CD8-positive, alpha-beta memory T cell (primary cell): ENCODE results near the gene FGF8. TPM values are rescaled to one million over a fixed set of nuclear protein-coding genes. Genes with fewer than 3 reads are reported as not detected.

Source experiments
- CTCF ChIA-PET: fragments of 350-600 bp; sonication (Branson Sonifier 250); formaldehyde crosslinking; loops from one replicate; lab custom pipeline; 2021; ENCODE audit warnings: antibody characterized with exemption; lab: Charles Lee
- POLR2A ChIA-PET: fragments of 350-600 bp; sonication (Branson Sonifier 250); formaldehyde crosslinking; loops from one replicate; lab custom pipeline; 2021; ENCODE audit warnings: antibody characterized with exemption; lab: Charles Lee
- DNase-seq, 5 donors: peaks; one replicate each; pipeline versions ENCODE4 v3.0.0 to v3.0.0-alpha.2; 2020 to 2022; ENCODE audit warnings: mixed read lengths in 1 of 5
- H3K27ac ChIP-seq: one replicate; pipeline ENCODE4 v1.7.0; 2013; ENCODE audit warnings: low read depth, mild to moderate bottlenecking, low read length, moderate library complexity
- H3K27me3 ChIP-seq: 2 replicates; pipeline ENCODE4 v1.7.0; 2013; ENCODE audit warnings: low read length, mild to moderate bottlenecking; ENCODE audit not compliant: insufficient read depth, poor library complexity, severe bottlenecking
- H3K36me3 ChIP-seq: 2 replicates; pipeline ENCODE4 v1.7.0; 2013; ENCODE audit warnings: mild to moderate bottlenecking, low read length, moderate library complexity; ENCODE audit not compliant: insufficient read depth
- H3K4me1 ChIP-seq: 2 replicates; pipeline ENCODE4 v1.7.0; 2013; ENCODE audit warnings: mild to moderate bottlenecking, low read length, moderate library complexity; ENCODE audit not compliant: insufficient read depth
- H3K4me3 ChIP-seq: 2 replicates; pipeline ENCODE4 v1.7.0; 2013; ENCODE audit warnings: mild to moderate bottlenecking, low read length
- H3K9me3 ChIP-seq: 2 replicates; pipeline ENCODE4 v1.7.0; 2013; ENCODE audit warnings: mild to moderate bottlenecking, low read length
- H3K27ac Mint-ChIP-seq, 8 donors: one replicate each; pipeline ENCODE4 v1.8.0; 2020 to 2021; ENCODE audit warnings: mixed read lengths in 8 of 8, mild to moderate bottlenecking in 6 of 8, inconsistent platforms in 3 of 8, moderate library complexity in 3 of 8
- H3K27me3 Mint-ChIP-seq, 2 donors: one replicate each; pipeline ENCODE4 v1.8.0; 2020 to 2021; ENCODE audit warnings: mixed read lengths in 2 of 2, mild to moderate bottlenecking in 1 of 2, moderate library complexity in 1 of 2
- H3K36me3 Mint-ChIP-seq, 3 donors: one replicate each; pipeline ENCODE4 v1.8.0; 2020 to 2021; ENCODE audit warnings: mixed read lengths in 3 of 3, inconsistent platforms in 1 of 3, mild to moderate bottlenecking in 1 of 3
- H3K4me1 Mint-ChIP-seq, 3 donors: one replicate each; pipeline ENCODE4 v1.8.0; 2020 to 2021; ENCODE audit warnings: mixed read lengths in 3 of 3, inconsistent platforms in 1 of 3, mild to moderate bottlenecking in 1 of 3
- H3K4me3 Mint-ChIP-seq, 7 donors: one replicate each; pipeline ENCODE4 v1.8.0; 2020 to 2021; ENCODE audit warnings: mixed read lengths in 7 of 7, mild to moderate bottlenecking in 6 of 7, moderate library complexity in 4 of 7, inconsistent platforms in 2 of 7
- H3K9me3 Mint-ChIP-seq, 5 donors: one replicate each; pipeline ENCODE4 v1.8.0; 2020 to 2022; ENCODE audit warnings: mixed read lengths in 5 of 5, mild to moderate bottlenecking in 3 of 5, moderate library complexity in 2 of 5, inconsistent platforms in 1 of 5
- polyA plus RNA-seq: library from polyadenylated mRNA; unstranded; fragments of 300-500 nt; fragmentation: Illumina TruSeq; gene quantifications from one replicate; pipeline ENCODE4 v1.2.3, GENCODE V29; 2021
- total RNA-seq, 2 experiments: library from RNA; stranded (reverse); gene quantifications; one replicate each; pipeline ENCODE4 v1.2.3, GENCODE V29; 2021

FGF8 gene
- total and polyA plus RNA-seq, 3 experiments from 2014 or later: not detected

GRCh38 chr10:101771380-101771779 lies 4.5 kb downstream of the FGF8 start:
- Mint-ChIP-seq H3K9me3 (no peaks in the 10 kb centered on the region), H3K27ac (peak overlapping the region in 1 of 8 donors; percentile 64), H3K36me3 (no peaks in the 10 kb centered on the region), H3K27me3 (peaks cover 38 to 55% of the 10 kb centered on the region in 2 donors), H3K4me3 (peak overlapping the region in 1 of 7 donors; percentile 10), H3K4me1 (peaks cover 12 to 22% (median 18%) of the 10 kb centered on the region in 3 donors)
- no peaks in the 10 kb centered on the region for H3K36me3 ChIP-seq
- peaks cover 31% of the 10 kb centered on the region for H3K27me3 ChIP-seq
- ChIA-PET POLR2A (no interaction called here), CTCF (interaction anchor here (6.1 kb wide), 1 partner anchor 10 kb away, joined by 27 read pairs; no protein-coding TSS in a partner anchor)
- H3K27ac ChIP-seq: no peak overlapping the region
- peaks cover 10% of the 10 kb centered on the region for H3K4me1 ChIP-seq
- no peak for DNase-seq
- no peaks in the 10 kb centered on the region for H3K9me3 ChIP-seq
- H3K4me3 ChIP-seq: no peak overlapping the region

- CTCF ChIA-PET: interaction anchor here (6.1 kb wide), 1 partner anchor 11 kb away, joined by 27 read pairs; no protein-coding TSS in a partner anchor
- peaks cover 12 to 22% (median 18%) of the 10 kb centered on the region in 3 donors for H3K4me1 Mint-ChIP-seq
- no peak overlapping the region for H3K27ac Mint-ChIP-seq
- peaks cover 38 to 57% of the 10 kb centered on the region in 2 donors for H3K27me3 Mint-ChIP-seq
- Histone ChIP-seq H3K4me3 (no peak overlapping the region), H3K9me3 (no peaks in the 10 kb centered on the region), H3K27me3 (peaks cover 31% of the 10 kb centered on the region), H3K4me1 (peaks cover 10% of the 10 kb centered on the region), H3K36me3 (no peaks in the 10 kb centered on the region), H3K27ac (no peak overlapping the region)
- H3K36me3 Mint-ChIP-seq: no peaks in the 10 kb centered on the region
- no peak overlapping the region for H3K4me3 Mint-ChIP-seq
- POLR2A ChIA-PET: interaction anchor here (0.6 kb wide), 1 partner anchor 430 kb away, joined by 3 read pairs; no protein-coding TSS in a partner anchor
- no peak for DNase-seq
- no peaks in the 10 kb centered on the region for H3K9me3 Mint-ChIP-seq
Observed at GRCh38 chr10:101770331-101771215, 5.3 kb downstream of the FGF8 start.

- no peaks in the 10 kb centered on the region for H3K36me3 Mint-ChIP-seq
- ChIA-PET CTCF (interaction anchor here (6.1 kb wide), 1 partner anchor 12 kb away, joined by 27 read pairs; no protein-coding TSS in a partner anchor), POLR2A (interaction anchor here (0.6 kb wide), 1 partner anchor 429 kb away, joined by 3 read pairs; no protein-coding TSS in a partner anchor)
- H3K27ac Mint-ChIP-seq: peak overlapping the region in 1 of 8 donors; percentile 51
- Histone ChIP-seq H3K36me3 (no peaks in the 10 kb centered on the region), H3K4me1 (peaks cover 1% of the 10 kb centered on the region), H3K27me3 (peaks cover 23% of the 10 kb centered on the region), H3K27ac (no peak overlapping the region), H3K9me3 (no peaks in the 10 kb centered on the region), H3K4me3 (no peak overlapping the region)
- H3K9me3 Mint-ChIP-seq: no peaks in the 10 kb centered on the region
- no peak for DNase-seq
- peaks cover 10 to 16% (median 15%) of the 10 kb centered on the region in 3 donors for H3K4me1 Mint-ChIP-seq
- no peak overlapping the region for H3K4me3 Mint-ChIP-seq
- peaks cover 38 to 53% of the 10 kb centered on the region in 2 donors for H3K27me3 Mint-ChIP-seq
Observed at GRCh38 chr10:101769541-101770180, 6.3 kb downstream of the FGF8 start.

- H3K27me3 Mint-ChIP-seq: peaks cover 29 to 47% of the 10 kb centered on the region in 2 donors
- H3K27me3 ChIP-seq: peaks cover 14% of the 10 kb centered on the region
- peak overlapping the region in 1 of 8 donors; percentile 17 for H3K27ac Mint-ChIP-seq
Observed at GRCh38 chr10:101768791-101769170, 7.1 kb downstream of the FGF8 start.

GRCh38 chr10:101767966-101768790 lies 7.7 kb downstream of the FGF8 start:
- Mint-ChIP-seq H3K4me3 (no peak overlapping the region), H3K27me3 (peaks cover 23 to 42% of the 10 kb centered on the region in 2 donors), H3K36me3 (no peaks in the 10 kb centered on the region), H3K9me3 (no peaks in the 10 kb centered on the region), H3K4me1 (peaks cover 0 to under 1% (median under 1%) of the 10 kb centered on the region in 3 donors), H3K27ac (peak overlapping the region in 1 of 8 donors; percentile 17)
- H3K36me3 ChIP-seq: no peaks in the 10 kb centered on the region
- peaks cover 9% of the 10 kb centered on the region for H3K27me3 ChIP-seq
- H3K9me3 ChIP-seq: no peaks in the 10 kb centered on the region
- ChIA-PET CTCF (interaction anchor here (1.1 to 6.1 kb wide), 2 partner anchors 13 to 554 kb away, joined by 4 to 27 read pairs; no protein-coding TSS in a partner anchor), POLR2A (interaction anchor here (0.7 kb wide), 1 partner anchor 14 kb away, joined by 3 read pairs; no protein-coding TSS in a partner anchor)
- no peaks in the 10 kb centered on the region for H3K4me1 ChIP-seq
- no peak overlapping the region for H3K4me3 ChIP-seq
- H3K27ac ChIP-seq: no peak overlapping the region
- DNase-seq: no peak

More at GRCh38 chr10:101768791-101769170, 7.1 kb downstream of the FGF8 start:
- CTCF ChIA-PET: interaction anchor here (6.1 kb wide), 1 partner anchor 12 kb away, joined by 27 read pairs; no protein-coding TSS in a partner anchor
- H3K4me1 ChIP-seq: no peaks in the 10 kb centered on the region
- POLR2A ChIA-PET: no interaction called here
- H3K4me1 Mint-ChIP-seq: peaks cover 5 to 7% (median 6%) of the 10 kb centered on the region in 3 donors
- H3K36me3 Mint-ChIP-seq: no peaks in the 10 kb centered on the region
- no peak for DNase-seq
- no peak overlapping the region for H3K4me3 Mint-ChIP-seq
- H3K27ac ChIP-seq: no peak overlapping the region
- no peaks in the 10 kb centered on the region for H3K9me3 Mint-ChIP-seq
- H3K9me3 ChIP-seq: no peaks in the 10 kb centered on the region
- no peaks in the 10 kb centered on the region for H3K36me3 ChIP-seq
- no peak overlapping the region for H3K4me3 ChIP-seq

GRCh38 chr10:101767600-101767945 lies 8.3 kb downstream of the FGF8 start:
- Mint-ChIP-seq H3K4me3 (no peak overlapping the region), H3K9me3 (no peaks in the 10 kb centered on the region), H3K36me3 (no peaks in the 10 kb centered on the region), H3K27me3 (peaks cover 20 to 37% of the 10 kb centered on the region in 2 donors), H3K4me1 (no peaks in the 10 kb centered on the region), H3K27ac (peak overlapping the region in 1 of 8 donors; percentile 24)
- H3K27me3 ChIP-seq: peaks cover 3% of the 10 kb centered on the region
- no peaks in the 10 kb centered on the region for H3K4me1 ChIP-seq
- no peak for DNase-seq
- POLR2A ChIA-PET: interaction anchor here (0.7 kb wide), 1 partner anchor 13 kb away, joined by 3 read pairs; no protein-coding TSS in a partner anchor
- H3K4me3 ChIP-seq: no peak overlapping the region
- H3K27ac ChIP-seq: no peak overlapping the region
- H3K9me3 ChIP-seq: no peaks in the 10 kb centered on the region
- CTCF ChIA-PET: interaction anchor here (1.1 kb wide), 1 partner anchor 553 kb away, joined by 4 read pairs; no protein-coding TSS in a partner anchor
- no peaks in the 10 kb centered on the region for H3K36me3 ChIP-seq
